ENCODE results near the gene RPS3.
"Not testable (repeated sequence)": the region's sequence is repeated elsewhere in the genome, so short reads cannot be mapped to it uniquely, and the experiment has no call there.

Gene RPS3

DNA sequence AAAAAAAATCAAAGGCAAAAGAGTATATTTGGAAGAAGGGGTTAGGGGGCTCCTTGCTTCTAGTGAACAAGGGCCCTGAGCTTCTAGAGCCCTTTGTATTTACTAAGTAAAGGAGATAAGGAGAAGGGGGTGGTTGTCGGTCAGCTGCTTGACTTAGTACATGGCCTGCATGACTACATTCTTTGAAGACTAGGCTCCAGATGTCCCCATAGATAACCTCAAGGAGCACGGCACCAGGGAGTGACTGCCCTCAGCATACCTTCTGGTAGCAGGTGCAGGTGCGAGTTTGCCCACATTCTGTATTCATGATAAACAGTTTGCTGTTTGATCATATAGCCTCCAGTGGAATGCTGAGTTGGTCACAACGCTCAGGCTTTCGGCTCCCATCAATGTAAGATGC lies 32.5 kb upstream of the RPS3 start:
- not testable (repeated sequence) for H3K9ac ChIP-seq (ENCODE audit: low read length); H3K36me3 ChIP-seq (ENCODE audit: control insufficient read depth, insufficient read depth, low read length); H3K27ac ChIP-seq (ENCODE audit: low read depth, low read length); H3K4me3 ChIP-seq (ENCODE audit: low read length); H3K27me3 ChIP-seq (ENCODE audit: control insufficient read depth, insufficient read depth, low read length); H3K4me1 ChIP-seq (ENCODE audit: control insufficient read depth, insufficient read depth, low read length)

DNA sequence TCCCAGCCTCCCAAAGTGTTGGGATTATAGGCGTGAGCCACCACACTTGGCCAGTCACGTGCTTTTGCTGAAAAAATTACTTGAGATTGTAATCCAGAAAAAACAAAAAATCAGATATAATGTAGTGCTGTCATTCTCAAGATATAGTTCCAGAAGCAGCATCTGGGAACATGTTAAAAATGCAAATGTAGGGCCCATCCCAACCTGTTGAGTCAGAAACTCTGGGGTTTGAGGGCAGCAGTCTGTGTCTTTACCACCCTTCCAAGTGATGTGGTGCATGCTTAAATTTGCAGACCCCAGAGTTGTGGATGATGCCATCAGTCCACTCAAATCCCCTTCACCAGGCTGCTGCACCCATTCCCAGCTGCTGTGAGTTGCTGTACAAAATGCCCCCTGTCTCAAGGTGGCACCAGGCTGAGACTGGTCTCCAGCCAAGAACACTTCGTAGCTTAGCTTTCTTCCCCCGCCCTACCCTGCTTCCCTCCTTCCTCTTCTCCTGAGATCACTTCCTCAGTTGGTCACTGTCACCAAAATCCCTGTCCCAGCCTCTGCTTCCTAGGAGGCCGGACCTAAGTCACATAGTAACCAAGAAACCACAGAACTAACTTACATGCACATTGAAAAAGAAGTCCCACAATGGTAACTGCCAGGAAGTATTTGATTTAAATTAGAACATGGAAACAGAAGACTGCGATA lies 29.6 kb upstream of the RPS3 start:
- H3K36me3 ChIP-seq (ENCODE audit: control insufficient read depth, insufficient read depth, low read length), result no peaks in the 10 kb centered on the region
- H3K4me1 ChIP-seq (ENCODE audit: control insufficient read depth, insufficient read depth, low read length), result no peaks in the 10 kb centered on the region
- H3K9ac ChIP-seq (ENCODE audit: low read length), result no peak overlapping the region
- H3K4me3 ChIP-seq (ENCODE audit: low read length), result no peak overlapping the region
- no peak overlapping the region for H3K27ac ChIP-seq (ENCODE audit: low read depth, low read length)
- no peaks in the 10 kb centered on the region for H3K27me3 ChIP-seq (ENCODE audit: control insufficient read depth, insufficient read depth, low read length)

DNA sequence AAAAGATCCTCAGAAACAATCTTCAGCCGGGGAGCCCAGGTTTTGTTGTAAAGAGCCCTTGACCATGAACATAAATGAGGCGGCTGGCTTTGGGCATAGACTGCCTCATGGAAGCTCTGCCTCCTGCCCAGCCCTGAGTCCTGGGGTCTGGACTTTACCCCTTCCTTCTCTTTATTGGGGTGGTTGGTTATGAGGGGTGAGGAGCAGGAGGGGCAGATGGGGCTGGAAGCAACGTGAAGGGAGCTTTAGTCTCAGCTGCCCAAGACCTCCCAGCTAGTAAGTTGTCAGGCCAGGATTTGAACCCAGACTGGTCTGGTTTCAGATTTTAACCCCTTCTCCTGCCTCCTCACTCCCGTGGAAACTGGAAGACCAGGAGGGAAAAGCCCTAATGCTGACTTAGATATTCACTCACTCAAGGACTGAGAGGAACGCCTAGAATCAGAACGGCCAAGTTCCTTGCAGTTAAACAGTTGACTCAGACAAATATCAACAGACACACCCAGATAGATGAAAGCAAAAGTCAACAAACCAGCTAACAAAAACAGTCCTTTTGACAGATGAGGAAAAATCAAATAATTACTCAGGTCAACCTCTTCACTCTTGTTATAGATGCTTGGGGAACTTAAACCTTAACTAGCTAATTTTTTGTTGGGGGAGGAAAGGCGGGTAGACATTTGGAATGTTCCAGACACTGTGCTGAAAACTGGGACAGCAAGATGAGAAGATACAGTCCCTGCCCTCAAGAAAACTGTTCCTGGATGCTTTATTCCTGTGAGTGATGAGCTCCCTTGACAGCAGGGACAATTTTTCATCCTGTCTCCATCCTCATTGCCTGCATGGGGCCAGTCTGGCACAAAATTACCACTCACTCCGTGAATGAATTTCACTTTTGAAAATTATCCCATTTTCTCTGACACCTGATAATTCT lies 27.1 kb upstream of the RPS3 start:
- no peaks in the 10 kb centered on the region for H3K36me3 ChIP-seq (ENCODE audit: control insufficient read depth, insufficient read depth, low read length)
- peak overlapping the region; percentile 39 for H3K27ac ChIP-seq (ENCODE audit: low read depth, low read length)
- H3K9ac ChIP-seq (ENCODE audit: low read length), result no peak overlapping the region
- H3K4me3 ChIP-seq (ENCODE audit: low read length), result peak overlapping the region; percentile 20
- no peaks in the 10 kb centered on the region for H3K27me3 ChIP-seq (ENCODE audit: control insufficient read depth, insufficient read depth, low read length)
- no peaks in the 10 kb centered on the region for H3K4me1 ChIP-seq (ENCODE audit: control insufficient read depth, insufficient read depth, low read length)

DNA sequence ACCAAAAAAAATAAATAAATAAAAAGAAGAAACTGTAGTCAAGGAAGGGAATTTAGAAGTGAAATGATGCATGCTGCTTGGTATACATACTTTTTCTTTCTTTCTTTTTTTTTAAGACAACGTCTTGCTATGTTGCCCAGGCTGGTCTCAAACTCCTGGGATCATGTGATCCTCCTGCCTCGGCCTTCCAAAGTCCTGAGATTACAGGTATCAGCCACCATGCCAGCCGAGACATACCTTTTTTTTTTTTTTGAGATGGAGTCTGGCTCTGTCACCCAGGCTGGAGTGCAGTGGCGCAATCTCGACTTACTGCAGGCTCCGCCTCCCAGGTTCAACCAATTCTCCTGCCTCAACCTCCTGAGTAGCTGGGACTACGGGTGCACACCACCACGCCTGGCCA lies 26.1 kb upstream of the RPS3 start:
- no peak overlapping the region for H3K4me3 ChIP-seq (ENCODE audit: low read length)
- H3K9ac ChIP-seq (ENCODE audit: low read length), result no peak overlapping the region
- H3K36me3 ChIP-seq (ENCODE audit: control insufficient read depth, insufficient read depth, low read length), result no peaks in the 10 kb centered on the region
- H3K4me1 ChIP-seq (ENCODE audit: control insufficient read depth, insufficient read depth, low read length), result no peaks in the 10 kb centered on the region
- H3K27ac ChIP-seq (ENCODE audit: low read depth, low read length), result no peak overlapping the region
- no peaks in the 10 kb centered on the region for H3K27me3 ChIP-seq (ENCODE audit: control insufficient read depth, insufficient read depth, low read length)

DNA sequence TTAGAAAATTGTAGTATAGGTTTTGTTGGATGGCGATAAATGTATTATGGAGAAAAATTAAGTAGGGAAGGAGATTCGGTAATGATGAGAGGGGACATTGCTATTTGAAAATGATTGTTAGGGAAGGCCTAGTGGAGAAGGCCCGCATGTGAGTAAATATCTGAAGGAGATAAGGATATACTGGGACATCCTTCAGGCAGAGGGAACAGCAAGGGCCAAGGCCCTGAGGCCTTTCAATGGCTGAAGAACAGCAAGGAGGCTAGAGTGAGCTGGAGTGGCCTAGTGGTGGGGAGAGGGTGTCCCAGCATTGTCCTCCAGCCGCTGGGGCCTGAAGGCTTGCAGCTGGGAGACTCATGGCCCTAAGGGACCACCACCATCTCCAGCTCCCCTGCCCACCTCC lies 24.7 kb upstream of the RPS3 start:
- H3K27ac ChIP-seq (ENCODE audit: low read depth, low read length), result no peak overlapping the region
- no peaks in the 10 kb centered on the region for H3K27me3 ChIP-seq (ENCODE audit: control insufficient read depth, insufficient read depth, low read length)
- no peak overlapping the region for H3K9ac ChIP-seq (ENCODE audit: low read length)
- H3K4me3 ChIP-seq (ENCODE audit: low read length), result no peak overlapping the region
- H3K4me1 ChIP-seq (ENCODE audit: control insufficient read depth, insufficient read depth, low read length), result no peaks in the 10 kb centered on the region
- H3K36me3 ChIP-seq (ENCODE audit: control insufficient read depth, insufficient read depth, low read length), result no peaks in the 10 kb centered on the region

DNA sequence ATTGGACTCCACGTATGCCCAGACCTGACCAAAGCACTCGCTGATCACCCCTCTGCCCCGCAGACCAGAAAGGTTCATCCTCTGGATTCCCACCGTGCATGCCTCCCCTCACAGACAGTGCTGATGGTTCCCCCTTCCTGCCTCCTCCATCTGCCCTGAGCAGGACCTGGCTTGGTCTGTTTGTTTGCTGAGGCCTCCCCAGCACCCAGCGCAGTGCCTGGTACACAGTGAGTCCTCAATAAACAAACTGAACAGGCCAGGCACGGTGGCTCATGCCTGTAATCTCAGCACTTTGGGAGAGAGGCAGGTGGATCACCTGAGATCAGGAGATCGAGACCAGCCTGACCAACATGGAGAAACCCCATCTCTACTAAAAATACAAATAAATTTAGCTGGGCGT lies 23.7 kb upstream of the RPS3 start:
- Histone ChIP-seq H3K9ac (ENCODE audit: low read length) (no peak overlapping the region), H3K27me3 (ENCODE audit: control insufficient read depth, insufficient read depth, low read length) (no peaks in the 10 kb centered on the region), H3K36me3 (ENCODE audit: control insufficient read depth, insufficient read depth, low read length) (no peaks in the 10 kb centered on the region), H3K4me3 (ENCODE audit: low read length) (no peak overlapping the region), H3K27ac (ENCODE audit: low read depth, low read length) (no peak overlapping the region), H3K4me1 (ENCODE audit: control insufficient read depth, insufficient read depth, low read length) (no peaks in the 10 kb centered on the region)

DNA sequence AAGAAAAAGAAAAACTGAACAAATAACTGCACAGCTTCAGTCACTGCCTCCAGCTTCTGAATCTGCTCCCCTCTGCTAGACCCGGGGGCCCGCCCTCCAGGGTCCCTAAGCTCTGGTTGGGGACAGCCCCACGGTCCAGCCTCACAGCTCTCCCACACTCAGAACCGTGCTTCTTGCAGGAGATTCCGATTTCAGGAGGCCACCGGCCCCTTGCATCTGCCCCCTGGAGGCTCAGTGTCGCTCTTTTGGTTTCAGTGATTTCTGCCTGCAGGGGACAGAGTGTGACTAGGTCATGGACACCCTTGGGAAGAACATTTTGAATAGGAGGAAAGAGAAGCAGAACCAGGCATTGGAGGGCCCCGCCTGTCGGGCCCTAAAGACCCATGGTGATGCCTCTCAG lies 23.1 kb upstream of the RPS3 start:
- Histone ChIP-seq H3K9ac (ENCODE audit: low read length) (no peak overlapping the region), H3K4me3 (ENCODE audit: low read length) (no peak overlapping the region), H3K4me1 (ENCODE audit: control insufficient read depth, insufficient read depth, low read length) (no peaks in the 10 kb centered on the region), H3K27ac (ENCODE audit: low read depth, low read length) (no peak overlapping the region), H3K36me3 (ENCODE audit: control insufficient read depth, insufficient read depth, low read length) (no peaks in the 10 kb centered on the region), H3K27me3 (ENCODE audit: control insufficient read depth, insufficient read depth, low read length) (no peaks in the 10 kb centered on the region)

DNA sequence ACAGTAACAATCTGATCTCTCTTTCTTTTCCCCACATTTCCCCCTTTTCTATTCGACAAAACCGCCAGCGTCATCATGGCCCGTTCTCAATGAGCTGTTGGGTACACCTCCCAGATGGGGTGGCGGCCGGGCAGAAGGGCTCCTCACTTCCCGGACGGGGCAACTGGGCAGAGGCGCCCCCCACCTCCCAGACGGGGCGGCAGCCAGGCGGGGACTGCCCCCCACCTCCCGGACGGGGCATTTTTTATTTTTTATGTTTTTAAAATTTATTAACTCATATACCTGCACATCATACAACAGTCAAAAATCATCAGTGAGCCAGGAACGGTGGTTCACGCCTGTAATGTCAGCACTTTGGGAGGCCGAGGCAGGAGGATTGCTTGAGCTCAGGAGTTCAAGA lies 20.5 kb upstream of the RPS3 start:
- H3K4me3 ChIP-seq (ENCODE audit: low read length); H3K9ac ChIP-seq (ENCODE audit: low read length); H3K27me3 ChIP-seq (ENCODE audit: control insufficient read depth, insufficient read depth, low read length); H3K36me3 ChIP-seq (ENCODE audit: control insufficient read depth, insufficient read depth, low read length); H3K27ac ChIP-seq (ENCODE audit: low read depth, low read length); H3K4me1 ChIP-seq (ENCODE audit: control insufficient read depth, insufficient read depth, low read length): not testable (repeated sequence)

DNA sequence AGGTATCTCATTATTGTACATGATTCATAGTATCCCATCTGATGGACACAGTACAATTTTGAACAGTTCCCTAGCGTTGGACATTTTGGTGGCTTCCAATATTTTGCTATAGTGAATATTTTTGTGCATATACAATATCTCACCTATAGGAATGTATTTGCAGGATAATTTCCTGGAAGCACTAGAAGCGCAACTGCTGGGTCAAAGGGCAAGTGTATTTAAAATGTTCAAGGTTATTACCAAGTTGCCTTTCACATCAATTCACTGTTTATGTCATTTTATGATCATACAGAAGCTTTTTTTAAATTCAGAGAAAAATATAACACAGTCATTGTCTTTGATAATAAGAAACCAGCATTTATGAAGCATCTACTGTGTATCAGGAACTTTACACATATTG lies 19.1 kb upstream of the RPS3 start:
- Histone ChIP-seq H3K36me3 (ENCODE audit: control insufficient read depth, insufficient read depth, low read length) (no peaks in the 10 kb centered on the region), H3K4me1 (ENCODE audit: control insufficient read depth, insufficient read depth, low read length) (no peaks in the 10 kb centered on the region), H3K4me3 (ENCODE audit: low read length) (no peak overlapping the region), H3K27me3 (ENCODE audit: control insufficient read depth, insufficient read depth, low read length) (no peaks in the 10 kb centered on the region), H3K9ac (ENCODE audit: low read length) (no peak overlapping the region), H3K27ac (ENCODE audit: low read depth, low read length) (no peak overlapping the region)

DNA sequence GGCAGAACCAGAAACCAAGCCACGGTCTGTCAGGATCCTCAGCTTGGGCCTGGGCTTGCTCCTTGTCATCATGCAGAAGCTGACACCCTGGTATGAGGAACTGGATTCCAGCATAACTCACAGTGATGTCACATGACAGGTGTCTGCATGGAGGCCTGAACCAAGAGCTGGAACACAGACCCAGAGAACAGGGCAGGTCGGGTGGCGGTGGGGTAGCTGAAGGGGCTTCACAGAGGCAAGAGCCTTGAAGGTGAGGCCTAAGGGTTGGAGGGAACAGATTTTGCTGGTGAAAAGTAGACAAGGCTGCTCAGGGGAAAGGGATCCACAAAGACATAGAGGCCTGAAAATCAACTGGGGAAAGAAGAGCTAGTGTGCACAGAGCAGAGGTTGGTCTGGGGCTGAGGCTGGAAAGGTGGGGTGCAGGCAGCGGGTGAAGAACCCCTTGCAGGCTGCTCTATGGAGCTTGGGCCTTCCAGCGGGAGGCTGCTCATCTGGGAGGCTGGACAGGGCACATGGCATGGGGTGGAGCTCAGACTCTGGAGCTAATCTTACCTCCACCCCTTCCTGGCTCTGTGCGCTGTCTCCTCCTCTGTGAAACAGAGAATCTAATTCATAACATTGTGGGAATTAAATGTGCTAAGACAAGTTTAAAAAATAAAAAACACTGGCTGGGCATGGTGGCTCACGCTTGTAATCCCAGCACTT lies 18.4 kb upstream of the RPS3 start:
- Histone ChIP-seq H3K9ac (ENCODE audit: low read length) (no peak overlapping the region), H3K4me3 (ENCODE audit: low read length) (no peak overlapping the region), H3K27me3 (ENCODE audit: control insufficient read depth, insufficient read depth, low read length) (no peaks in the 10 kb centered on the region), H3K4me1 (ENCODE audit: control insufficient read depth, insufficient read depth, low read length) (no peaks in the 10 kb centered on the region), H3K36me3 (ENCODE audit: control insufficient read depth, insufficient read depth, low read length) (no peaks in the 10 kb centered on the region), H3K27ac (ENCODE audit: low read depth, low read length) (no peak overlapping the region)

DNA sequence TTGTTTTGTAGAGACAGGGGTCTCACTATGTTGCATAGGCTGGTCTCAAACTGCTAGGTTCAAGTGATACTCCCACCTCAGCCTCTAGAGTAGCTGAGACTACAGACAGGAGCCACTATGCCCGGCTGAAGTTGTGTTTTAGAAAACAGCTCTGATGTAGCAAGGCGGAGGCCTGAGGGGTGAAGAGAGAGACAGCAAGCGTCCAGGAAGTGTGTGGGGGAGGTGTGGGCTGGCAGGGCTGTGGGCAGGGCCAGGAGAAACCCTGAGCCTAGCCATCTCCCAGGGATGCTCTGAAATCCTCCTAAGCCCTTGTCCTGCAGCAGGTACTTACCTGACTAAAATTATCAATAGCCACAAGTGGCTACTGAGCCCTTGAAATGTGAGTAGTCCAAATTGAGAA lies 16.1 kb upstream of the RPS3 start:
- H3K27me3 ChIP-seq (ENCODE audit: control insufficient read depth, insufficient read depth, low read length), result no peaks in the 10 kb centered on the region
- no peaks in the 10 kb centered on the region for H3K36me3 ChIP-seq (ENCODE audit: control insufficient read depth, insufficient read depth, low read length)
- H3K4me1 ChIP-seq (ENCODE audit: control insufficient read depth, insufficient read depth, low read length), result no peaks in the 10 kb centered on the region
- H3K9ac ChIP-seq (ENCODE audit: low read length), result no peak overlapping the region
- no peak overlapping the region for H3K4me3 ChIP-seq (ENCODE audit: low read length)
- H3K27ac ChIP-seq (ENCODE audit: low read depth, low read length), result no peak overlapping the region

DNA sequence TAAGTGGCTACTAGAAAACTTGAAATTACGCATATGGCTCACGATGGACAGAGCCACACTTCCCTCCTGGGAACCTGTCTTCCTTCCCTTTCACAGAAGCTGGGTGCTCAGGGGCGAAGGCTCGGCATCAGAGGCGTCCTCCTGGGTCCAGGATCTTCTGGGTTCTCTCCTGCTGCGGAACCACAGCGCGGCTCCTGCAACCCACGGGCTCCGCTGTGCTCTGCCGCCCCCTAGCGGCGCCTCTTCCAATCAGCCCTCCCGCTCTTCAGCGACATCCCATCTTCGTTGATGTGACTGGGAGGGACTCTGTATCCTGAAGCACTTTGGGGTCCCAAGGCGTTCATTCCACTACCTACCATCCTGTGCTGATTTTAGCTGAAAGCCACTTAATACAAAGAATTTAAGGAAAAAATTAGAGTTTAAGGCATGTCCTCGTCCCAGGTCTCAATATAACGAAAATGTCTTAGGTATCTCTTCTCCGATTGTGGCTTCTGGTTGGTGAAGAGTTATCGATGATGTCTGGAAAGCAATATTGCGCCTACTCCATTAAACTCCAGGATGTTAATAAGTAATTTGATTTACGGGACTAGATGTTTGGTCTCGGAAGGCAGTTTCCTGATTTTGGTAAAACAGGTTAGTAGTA lies 14.8 kb upstream of the RPS3 start:
- Histone ChIP-seq H3K4me3 (ENCODE audit: low read length) (no peak overlapping the region), H3K9ac (ENCODE audit: low read length) (no peak overlapping the region), H3K27ac (ENCODE audit: low read depth, low read length) (no peak overlapping the region)

More for the DNA sequence above, 14.8 kb upstream of the RPS3 start:
- Histone ChIP-seq H3K4me1 (ENCODE audit: control insufficient read depth, insufficient read depth, low read length) (no peaks in the 10 kb centered on the region), H3K27me3 (ENCODE audit: control insufficient read depth, insufficient read depth, low read length) (no peaks in the 10 kb centered on the region), H3K36me3 (ENCODE audit: control insufficient read depth, insufficient read depth, low read length) (no peaks in the 10 kb centered on the region)

Measured in rectal smooth muscle tissue (tissue), 1 donor.